ENCODE data around the gene CPN1.
"Not testable (repeated sequence)": the region's sequence is repeated elsewhere in the genome, so short reads cannot be mapped to it uniquely, and the experiment has no call there.

CPN1 gene

DNA sequence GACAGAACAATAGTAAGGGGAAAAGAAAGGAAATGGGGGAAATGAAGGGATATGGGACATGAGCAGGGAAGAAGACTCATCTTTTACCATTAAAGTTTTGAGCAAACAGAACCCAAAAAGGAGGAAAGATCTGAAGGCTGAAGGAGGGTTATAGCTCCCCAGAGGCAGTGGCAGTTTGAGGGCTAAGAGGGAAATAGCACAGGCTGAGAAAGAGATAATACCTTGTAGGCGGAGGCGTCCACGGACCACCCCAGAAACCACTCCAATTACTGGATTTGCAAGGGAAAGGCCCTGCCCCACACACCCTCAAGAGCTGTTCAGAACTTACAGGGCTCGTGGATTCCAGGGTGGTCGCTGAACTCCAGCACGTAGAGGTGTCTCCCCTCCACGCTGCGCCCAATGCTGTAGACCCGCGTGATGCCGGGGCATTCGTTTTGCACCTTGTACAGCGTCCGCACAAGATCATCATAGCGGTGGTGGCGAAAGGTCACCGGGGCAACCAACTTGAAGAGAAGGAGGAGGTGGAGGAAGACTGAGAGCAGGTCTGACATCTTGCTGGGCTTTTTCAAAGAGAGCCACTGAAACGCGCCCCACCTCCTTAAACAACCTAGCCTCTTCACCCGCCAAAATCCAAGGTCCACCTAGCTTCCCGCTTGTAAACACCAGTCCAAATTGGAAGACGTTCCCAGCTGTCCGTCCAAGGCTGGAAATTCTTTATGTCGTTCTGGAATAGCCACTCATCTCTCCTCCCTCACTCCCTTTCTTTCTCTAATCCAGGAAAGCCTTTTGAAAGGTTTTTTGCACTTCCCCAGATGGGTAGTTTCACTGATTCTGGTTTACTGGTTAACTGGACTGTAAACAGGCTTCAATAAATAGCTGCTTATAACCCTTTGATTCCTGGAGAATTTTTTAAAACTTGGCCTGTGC, at the start of gene CPN1:
CPN1 (minus strand) TSS at position 795 of the 927 bp plus-strand sequence; CDS start at position 551, 244 bp downstream.
- DNase-seq: no peak

DNA sequence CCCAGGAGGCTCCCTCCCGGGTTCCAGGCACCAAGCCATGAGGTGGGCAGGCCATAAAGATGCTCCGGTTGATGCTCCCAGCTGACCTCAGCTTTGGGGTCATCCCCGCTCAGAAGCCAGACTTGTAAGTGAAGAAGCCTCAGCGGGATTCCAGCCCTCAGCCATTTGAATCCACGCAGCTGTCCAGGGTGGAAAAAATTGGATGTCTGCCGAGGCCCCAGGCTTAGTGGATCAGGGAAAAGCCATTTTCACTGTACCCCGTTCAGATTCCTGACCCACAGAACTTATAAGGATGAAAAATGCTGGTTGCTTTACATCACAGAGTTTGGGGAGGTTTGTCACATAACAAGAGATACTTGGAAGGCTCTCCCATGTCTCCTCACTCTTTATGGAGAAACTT, 49.2 kb upstream of the CPN1 start:
- DNase-seq: no peak

DNA sequence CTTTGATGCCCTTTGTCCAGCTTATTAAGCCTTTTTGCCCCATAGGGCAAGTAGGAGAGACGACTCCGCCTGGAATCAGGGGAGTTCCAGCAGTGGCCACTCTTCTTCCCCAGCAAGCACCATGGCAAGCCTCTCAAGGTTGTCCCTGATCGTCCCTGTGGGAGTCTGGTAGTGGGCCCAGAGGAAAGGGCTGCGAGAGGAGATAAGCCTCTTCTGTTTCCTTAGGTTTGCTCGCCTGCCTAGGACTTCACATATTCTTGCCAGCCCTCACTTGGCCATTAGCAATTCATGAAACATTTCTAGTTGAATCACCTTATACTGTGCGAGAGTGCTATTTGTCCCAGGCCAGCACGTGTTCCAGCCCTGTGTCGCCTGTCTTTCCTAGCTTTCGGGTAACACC, 47.8 kb upstream of the CPN1 start:
- no peak for DNase-seq

DNA sequence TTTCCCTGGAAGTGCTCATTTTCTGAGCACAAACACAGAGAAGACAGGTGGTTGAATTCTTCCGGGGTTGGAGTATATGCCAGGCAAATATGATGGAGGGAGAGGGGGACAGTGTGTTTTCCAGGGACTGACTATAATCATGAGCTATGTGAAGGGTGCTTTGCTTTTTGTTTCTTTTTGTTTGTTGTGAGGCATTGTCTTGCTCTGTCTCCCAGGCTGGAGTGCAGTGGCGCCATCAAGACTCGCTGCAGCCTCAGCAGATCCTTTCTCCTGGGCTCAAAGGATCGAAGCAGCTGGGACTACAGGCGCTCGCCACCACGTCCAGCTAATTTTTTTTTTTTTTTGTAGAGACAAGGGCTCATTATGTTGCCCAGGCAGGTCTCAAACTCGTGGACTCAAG, 47.3 kb upstream of the CPN1 start:
- DNase-seq: no peak

DNA sequence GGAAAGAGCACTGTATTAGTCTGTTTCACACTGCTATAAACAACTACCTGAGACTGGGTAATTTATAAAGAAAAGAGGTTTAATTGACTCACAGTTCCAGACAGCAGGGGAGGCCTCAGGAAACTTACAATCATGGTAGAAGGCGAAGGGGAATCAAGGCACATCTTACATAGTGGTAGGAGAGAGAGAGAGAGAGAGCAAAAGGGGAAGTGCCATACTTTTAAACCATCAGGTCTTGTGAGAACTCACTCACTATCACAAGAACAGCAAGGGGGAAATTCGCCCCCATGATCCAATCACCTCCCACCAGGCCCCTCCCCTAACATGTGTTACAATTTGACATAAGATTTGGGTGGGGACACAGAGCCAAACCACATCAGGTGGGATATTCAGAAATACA, 43.7 kb upstream of the CPN1 start:
- DNase-seq: not testable (repeated sequence)

DNA sequence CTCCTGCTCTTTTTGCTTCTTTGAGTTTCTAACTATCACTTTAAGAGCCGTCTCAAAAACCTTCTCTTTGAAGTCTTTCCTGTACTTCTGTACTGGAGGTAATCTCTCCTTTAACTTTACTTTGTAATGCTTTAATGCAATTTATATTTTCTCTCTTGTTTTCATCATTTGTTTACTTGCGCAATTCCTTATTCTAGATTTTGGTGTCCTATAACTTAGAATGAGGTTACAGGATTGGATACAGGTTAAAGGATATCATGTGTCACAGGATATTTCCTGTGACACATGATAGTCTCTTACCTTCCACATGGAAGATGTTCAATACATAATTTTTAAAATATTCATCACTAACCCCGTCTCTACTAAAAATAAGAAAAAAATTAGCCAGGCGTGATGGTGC, 42.4 kb upstream of the CPN1 start:
- DNase-seq: no peak

DNA sequence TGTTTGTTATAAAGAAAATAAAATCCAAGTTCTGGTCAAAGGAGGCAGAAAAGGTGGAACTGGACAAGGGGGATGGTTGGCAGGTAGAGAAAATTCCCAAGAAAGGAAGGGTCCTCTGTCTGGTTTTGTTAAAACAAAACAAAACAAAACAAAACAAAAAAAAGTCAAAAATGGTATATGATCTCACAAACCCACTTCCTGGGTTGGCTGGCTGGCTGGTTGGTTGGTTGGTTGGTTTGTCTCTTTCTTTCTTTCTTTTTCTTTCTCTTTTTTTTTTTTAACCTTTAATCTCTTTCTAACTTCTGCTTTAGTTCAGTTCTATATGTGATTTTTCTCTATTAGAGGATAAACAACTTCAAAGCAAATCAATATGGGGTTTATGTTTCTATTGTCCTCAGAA, 41.1 kb upstream of the CPN1 start:
- DNase-seq: no peak

DNA sequence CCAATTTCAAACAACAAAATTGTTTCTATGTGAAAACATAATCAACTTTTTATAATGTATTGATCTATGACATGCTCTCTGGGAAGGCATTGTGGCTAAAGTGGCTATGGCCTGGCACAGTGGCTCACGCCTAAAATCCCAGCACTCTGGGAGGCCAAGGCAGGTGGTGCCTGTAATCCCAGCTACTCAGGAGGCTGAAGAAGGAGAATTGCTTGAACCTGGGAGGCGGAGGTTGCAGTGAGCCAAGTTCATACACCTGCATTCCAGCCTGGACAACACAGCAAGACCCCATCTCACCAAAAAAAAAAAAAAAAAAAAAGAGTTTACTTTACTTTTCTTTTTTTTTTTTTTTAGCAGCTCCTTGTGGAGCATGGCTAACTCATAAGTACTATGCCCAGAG, 38.9 kb upstream of the CPN1 start:
- DNase-seq: no peak

DNA sequence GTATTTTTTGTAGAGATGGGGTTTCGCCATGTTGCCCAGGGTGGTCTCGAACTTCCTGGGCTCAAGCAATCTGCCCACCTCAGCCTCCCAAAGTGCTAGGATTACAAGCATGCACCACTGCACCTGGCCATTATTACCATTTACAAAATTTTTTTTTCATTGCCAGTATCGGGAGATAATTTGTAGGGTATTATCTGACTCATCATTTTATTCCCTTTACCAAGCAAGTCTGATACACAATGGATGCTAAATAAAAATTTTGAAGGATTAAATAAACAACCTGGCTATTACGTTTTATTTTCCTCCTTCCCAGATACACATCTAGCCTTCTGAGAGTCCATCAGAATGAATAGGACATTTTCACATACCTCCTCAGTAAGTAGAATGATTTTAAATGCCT, 38.1 kb upstream of the CPN1 start:
- DNase-seq: no peak

DNA sequence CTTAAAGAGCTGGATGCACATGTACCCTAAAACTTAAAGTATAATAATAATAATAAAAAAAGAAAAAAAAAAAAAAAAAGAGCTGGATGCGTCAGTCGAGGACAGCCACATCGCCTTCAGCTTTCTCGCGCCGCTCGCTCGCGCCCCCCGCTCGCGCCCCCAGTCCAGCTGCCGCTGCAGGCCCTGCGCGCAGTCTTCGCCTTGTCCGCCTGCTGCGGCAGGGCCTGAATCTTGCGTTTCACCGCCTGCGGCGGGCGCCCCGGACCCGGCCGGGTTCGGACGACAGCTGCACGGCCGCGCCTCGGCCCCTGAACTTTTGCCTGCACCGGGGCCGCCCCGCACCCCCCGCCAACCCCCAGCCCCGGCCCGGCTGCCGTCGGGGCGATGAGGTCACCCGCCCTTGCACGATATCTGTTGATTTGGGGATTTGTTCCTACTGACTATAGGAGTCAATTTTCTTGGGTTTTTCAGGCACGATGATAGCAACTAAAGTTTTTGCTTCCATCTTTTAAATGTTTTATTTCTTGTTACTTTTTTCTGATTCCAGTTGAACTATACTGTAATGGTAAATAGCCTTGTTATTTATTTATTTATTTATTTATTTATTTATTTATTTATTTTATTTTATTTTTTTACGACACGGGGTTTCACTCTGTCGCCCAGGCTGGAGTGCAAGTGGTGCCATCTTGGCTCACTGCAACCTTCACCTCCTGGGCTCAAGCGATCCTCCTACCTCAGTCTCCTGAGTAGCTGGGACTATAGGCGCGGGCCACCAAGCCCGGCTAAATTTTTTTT, 33.5 kb upstream of the CPN1 start:
- DNase-seq: no peak

DNA sequence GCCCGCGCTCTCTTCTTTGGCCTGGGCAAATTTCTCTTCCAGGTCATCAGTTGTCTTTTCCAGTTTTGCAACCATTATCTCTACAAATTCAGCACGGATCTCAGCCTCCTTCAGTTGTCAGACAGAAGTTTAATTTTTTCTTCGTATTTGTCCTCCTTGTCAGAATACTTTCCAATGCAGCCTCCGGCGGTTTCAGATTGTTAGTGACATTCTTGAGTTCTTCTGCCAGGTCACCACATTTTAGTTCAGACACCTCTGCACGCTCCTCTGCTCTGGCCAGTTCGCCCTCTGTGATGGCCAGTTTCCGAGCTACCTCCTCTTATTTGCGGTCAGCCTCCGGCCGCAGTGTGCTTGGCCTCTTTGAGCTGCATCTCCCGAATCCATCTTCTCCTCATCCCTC, 32.8 kb upstream of the CPN1 start:
- no peak for DNase-seq

DNA sequence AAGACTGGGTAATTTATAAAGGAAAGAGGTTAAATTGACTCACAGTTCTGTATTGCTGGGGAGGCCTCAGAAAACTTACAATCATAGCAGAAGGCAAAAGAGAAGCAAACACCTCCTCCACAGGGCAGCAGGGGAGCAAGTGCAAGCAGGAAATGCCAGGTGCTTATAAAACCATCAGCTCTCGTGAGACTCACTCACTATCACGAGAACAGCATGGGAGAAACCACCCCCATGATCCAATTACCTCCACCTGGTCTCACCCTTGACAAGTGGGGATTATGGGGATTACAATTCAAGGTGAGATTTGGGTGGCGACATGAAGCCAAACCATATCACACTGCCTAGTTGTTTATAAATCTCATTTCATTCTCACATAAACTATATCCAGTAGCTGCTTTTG, 28.0 kb upstream of the CPN1 start:
- DNase-seq: no peak

DNA sequence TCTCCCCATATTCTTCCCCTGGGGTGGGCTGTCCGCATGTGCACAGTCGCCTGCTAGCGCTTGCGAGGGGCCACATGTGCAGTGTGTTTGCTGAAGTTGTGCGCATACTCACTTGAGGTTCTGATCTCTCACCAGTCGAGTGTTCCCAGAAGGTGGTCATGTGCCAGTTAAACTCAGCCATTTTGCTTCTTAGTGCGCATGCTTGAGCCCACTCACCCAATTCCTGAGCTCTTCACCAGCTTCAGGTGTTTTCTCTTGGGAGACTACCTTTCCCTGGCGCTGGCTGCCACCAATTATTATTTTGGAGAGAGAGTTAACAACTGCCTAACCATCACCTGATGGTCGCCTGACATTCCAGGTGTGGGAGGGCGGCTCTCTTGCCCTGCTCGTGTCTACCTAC, 25.2 kb upstream of the CPN1 start:
- no peak for DNase-seq

DNA sequence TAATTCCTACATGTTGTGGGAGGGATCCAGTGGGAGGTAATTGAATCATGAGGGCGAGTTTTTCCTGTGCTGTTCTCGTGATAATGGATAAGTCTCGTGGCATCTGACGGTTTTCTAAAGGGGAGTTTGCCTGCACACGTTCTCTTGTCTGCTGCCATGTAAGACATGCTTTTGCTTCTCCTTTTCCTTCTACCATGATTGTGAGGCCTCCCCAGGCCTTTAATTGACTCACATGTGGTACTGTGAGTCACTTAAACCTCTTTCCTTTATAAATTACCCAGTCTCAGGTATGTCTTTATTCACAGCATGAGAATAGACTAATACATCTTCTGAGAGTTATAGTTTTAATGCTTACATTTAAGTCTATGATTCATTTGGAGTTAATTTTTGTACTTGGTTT, 22.6 kb upstream of the CPN1 start:
- no peak for DNase-seq

DNA sequence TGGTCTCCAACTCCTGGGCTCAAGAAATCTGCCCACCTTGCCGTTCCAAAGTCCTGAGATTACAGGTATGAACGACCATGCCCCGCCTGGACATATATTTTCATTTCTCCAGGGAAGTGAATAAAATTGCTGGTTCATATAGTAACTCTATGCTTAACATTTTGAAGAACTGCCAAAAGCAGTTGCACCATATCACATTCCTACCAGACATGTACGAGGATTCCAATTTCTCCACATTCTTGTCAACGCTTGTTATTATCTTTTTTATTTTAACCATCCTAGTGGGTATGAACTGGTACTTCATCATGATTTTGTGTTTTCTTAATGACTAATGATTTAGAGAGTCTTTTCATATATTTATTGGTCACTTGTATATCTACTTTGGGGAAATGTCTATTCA, 21.9 kb upstream of the CPN1 start:
- DNase-seq: no peak

DNA sequence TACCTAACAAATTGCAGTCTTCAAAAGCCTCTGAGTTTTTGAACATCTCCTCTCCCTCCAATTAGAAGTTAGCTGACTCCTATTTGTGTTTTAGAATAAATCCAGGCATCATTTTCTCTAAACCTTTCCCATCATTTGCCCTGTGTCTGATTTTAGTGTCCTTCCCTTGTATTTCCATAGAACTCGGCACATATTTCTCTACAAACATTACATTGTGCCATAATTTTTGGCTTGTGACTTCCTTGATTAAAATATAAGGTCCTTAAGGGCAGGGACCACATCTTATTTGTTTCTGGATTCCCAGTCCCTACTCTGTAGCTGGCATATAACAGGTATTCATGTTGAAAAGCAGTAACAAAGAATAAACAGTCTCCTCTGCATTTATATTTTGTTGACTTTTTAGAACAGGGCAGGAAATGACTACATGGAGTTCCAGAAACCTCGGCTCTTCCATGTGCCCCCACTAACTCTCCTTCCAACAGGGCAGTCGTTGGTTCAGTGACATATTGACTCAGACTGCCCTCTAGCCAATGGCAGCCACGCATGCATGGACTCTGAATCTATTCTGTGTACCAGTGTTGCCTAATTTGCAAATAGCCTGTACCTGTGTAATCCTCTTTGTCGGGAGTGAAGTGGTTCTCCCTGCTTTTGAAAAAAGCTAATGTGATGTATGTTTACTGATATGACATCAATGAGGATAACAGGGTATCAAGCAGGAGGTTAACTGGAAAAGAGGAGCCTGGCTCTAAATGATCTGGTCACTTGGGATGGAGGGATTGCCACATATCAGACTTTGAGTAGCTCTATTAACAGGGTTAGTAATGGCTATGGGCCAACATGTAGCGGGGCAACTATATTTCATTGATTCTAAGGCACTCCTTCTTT, 19.8 kb upstream of the CPN1 start:
- no peak for DNase-seq

DNA sequence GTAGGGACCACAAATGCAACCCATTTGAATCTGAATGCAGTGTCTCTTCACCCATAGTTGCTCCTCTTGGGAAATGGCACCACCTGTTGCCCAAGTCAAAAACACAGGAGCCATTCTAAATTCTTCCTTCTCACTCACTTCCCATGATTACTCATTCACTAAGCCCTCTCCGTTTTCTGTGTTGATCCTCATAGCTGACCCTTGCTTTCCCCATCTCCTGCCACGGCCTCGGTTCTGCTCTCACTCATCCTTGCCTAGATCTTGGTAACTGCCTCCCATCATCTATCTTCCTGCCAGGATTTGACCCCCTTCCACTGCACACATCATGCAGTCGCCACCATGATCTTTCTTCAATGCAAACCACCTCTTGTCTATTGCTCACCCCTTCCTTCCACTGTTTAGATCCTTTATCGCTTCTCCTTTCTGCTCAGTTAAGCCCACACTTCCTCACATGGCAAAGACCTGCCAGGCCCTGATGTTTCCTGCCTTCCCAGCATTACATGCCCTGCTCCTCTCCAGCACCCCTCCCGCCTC, 19.0 kb upstream of the CPN1 start:
- DNase-seq: no peak

DNA sequence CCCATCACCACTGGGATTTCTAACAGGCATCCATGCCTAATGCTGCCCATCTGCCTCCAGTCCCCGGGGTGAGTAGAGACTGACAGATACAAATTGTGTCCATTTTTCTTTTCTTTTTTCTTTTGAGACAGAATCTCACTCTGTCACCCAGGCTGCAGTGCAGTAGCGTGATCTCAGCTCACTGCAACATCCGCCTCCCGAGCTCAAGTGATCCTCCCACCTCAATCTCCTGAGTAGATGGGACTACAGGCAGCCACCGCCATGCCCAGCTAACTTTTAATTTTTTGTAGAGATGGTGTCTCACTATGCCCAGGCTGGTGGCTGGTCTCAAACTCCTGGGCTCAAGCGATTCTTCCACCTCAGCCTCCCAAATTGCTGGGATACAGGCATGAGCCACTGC, 7.6 kb upstream of the CPN1 start:
- DNase-seq: no peak

DNA sequence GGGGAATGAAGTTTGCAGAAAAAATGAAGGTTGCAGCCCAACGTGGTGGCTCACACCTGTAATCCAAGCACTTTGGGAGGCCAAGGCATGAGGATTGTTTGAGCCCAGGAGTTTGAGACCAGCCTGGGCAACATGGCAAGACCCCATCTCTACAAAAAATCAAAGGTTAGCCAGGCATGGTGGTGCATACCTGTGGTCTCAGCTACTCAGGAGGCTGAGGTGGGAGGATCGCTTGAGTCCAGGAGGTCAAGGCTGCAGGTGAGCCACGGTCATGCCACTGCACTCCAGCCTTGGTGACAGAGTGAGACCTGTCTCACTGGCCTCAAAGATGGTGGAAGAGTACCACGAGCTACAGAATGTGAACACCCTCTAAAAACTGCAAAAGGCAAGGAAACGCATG, 5.0 kb upstream of the CPN1 start:
- not testable (repeated sequence) for DNase-seq

DNA sequence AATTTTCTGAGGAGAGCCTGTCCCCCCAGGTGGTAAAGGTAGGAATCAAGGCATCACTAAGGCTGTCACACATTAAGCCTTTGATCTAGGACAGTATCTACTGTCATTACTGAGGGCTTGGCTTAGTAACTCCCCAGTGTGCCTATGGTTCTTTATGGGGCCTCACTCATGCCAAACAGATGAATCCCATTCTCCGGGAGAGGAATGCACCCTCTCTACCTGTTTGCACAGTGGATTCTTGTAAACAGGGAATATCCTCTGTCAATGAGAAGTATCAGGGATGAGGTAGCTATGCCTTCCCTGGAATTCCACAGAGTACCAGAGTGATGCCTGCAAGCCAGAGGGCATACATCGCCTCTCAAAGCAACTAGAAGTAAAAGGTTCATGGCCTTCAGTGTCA, 3.9 kb upstream of the CPN1 start:
- DNase-seq: no peak

DNA sequence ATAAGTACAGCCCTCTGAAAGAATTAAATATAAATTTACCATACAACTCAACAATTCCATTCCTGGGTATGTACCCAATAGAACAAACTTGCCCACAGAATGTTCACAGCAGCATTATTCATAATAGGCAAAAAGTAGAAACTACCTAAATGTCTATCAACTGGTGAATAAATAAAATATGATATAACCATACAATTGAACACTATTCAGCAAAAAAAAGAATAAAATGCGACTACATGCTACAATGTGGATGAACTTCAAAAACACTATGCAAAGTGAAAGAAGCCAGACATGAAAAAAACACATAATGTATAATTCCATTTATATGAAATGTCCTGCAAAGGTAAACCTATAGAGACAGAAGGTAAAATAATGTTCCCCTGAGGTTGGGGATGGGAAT, 2.0 kb upstream of the CPN1 start:
- DNase-seq: no peak

DNA sequence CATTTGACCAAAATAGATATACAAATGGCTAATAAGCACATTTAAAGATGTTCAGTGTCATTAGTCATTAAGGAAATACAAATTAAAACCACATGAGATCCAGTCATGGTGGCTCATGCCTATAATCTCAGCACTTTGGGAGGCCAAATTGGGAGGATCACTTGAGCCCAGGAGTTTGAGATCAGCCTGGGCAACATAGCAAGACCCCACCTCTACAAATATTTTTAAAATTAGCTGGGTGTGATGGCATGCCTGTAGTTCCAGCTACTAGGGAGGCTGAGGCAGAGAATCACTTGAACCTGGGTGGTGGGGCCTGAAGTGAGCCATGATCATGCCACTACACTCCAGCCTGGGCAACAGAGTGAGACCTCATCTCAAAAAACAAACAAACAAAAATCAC, 607 bp upstream of the CPN1 start:
- not testable (repeated sequence) for DNase-seq

DNA sequence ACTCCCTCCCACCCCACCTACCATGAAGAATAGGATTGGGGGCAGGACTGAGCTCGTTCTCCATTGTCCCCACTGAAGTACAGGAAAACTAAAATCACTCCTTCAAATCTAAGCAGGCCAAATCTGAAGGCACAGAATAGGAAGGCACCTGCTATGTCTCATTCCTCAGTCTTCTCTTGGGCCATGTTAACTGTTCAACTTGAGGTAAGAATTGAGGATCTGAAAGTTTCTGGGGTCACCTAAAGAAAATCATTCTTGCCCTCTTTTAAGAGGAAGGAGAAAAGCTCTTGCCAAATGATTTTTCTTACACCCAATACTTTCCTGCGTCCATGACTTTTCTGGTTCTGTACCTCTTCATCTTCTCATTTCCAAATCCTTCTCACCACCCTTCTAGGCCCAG, 4.9 kb downstream of the CPN1 start:
- DNase-seq: no peak
